Effector CD4-positive, alpha-beta T cell (primary cell): ENCODE results near the gene CLDN4.

ENCODE experiments used
- DNase-seq: peaks from one replicate; pipeline ENCODE4 v3.0.0-alpha.2; 2020

The CLDN4 gene

GRCh38 chr7:73876973-73877372, 46.2 kb downstream of the CLDN4 start:
- DNase-seq: no peak

DNA sequence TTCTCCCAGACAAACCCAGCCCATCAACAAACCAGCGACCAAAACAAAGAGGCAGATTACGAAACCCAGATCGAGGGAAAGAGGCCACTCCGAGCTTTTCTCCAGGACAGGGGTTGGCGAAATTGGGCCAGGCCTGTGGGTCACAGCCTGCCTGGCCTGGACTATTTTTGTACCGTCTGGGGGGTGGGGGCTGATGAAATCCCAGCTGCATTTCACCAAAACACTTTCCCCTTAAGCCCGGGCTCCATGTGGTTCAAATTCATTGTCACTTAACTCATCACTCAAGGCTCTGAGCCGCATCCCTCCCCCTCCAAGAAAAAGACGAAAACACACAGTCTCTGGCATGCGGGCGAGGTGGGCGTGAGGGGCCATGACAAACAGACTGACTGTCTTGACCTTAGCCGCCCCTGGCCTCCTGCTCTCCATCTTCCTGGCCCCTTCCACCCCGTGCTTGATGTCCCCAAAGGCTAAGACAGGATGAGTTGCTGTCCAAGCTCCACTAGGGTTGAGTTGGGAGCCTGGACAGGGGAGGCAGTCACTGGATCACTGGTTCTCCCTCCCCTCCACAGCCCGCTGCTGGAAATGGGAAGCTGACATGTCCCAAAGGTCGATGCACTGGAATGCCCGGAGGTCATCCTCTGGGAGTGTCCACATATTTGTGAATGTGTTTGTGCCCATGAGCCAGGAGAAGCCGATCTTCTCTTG, 49.3 kb downstream of the CLDN4 start:
- no peak for DNase-seq

DNA sequence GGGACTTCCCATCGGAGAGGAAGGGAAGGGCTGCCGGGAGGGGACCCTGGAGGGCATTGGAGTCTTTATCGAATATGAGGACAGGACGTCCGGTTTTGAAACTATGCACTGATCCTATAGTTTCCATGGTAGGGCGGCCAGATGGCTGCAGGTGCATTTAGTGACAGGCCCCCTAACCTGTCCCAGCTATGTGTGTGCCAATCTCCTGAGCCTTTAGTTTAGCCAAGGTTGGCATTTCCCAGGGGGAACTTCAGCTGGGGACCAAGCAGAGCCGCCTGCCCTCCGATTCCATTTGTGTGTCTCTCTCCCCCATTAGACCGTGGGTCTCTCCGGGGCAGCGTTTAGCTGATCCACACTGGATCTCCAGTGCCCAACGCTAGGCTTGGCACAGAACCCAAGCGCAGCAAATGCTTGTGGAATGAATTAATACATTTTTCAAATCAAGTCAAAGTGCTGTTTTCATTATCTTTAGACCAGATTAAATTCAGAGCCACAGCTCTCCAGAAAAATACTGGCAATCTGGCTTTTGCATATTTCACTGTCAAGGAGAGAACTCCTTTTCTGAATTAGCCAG, 50.0 kb downstream of the CLDN4 start:
- DNase-seq: no peak

DNA sequence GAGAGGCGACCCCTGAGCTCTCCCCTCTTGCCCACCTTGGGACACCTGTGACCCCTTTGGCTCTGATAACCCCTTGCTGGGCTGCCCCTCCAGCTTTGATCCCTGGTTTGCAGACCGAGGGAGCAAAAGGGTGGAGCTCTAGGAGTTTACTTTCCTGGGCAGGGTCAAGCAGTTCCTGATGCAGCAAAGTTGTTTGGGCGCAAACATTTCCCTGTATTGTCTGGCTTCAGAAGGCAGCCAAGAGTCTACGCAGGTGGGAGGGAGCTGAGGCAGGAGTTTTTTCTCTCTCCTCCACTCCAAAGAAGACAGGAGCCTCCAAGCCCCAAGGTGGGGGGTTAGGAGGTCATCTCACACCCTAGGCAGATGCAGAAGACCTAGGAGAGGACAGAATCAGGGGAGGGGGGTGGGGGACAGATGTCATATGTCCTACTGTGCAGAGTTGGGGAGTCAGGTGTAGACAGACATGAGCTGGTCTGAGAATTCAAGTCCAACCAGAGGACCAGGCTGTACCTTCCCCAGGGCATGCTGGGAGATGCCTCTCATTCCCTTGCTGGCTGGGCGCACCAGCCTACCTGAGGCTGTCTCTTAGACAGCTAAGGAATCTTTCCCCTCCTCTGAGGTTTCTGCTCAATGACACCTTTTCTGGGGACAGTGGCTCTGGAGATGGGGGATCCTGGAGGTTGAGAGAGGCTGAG, 50.7 kb downstream of the CLDN4 start:
- no peak for DNase-seq

DNA sequence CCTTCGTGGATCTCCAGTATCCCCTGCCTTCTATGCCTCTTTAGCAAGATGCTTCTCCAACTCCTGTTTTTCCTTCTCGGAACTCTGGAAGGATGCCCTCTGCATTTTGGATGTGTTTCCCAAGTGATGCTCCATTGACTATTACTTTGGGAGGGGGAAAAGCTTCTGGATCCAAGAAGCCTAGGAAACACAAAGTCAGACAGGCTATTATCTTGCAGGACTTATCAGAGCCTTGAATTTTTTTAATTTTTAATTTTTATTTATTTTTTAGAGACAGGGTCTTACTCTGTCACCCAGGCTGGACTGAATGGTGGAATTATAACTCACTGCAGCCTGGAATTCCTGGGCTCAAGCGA, 51.2 kb downstream of the CLDN4 start:
- DNase-seq: no peak
